ENCODE measurements around the gene LEAP2. TPM values are rescaled to one million over a fixed set of nuclear protein-coding genes. Genes with fewer than 3 reads are reported as not detected.

LEAP2 gene
- total RNA-seq, 1 donor from 2014 or later = 0.21 TPM

DNA sequence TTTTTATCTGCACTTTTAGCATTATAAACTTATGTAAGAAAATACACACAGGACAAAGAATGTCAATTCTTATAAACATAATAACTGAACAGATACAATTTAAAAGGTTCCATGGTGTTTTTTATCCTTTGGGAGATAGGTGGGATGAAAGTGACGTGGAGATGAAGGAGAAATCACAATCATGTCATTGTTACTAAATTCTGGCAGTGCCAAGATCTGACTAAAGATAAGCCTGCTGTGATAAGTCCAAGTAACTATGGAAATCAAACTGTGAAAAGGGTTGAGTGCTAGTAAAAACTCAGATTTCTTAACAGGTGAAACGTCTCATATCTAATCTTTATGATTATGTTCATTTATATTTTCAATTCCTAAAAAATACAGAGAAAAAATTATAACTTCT is 11.1 kb downstream of the LEAP2 start:
- TF ChIP-seq, protein P1, sequence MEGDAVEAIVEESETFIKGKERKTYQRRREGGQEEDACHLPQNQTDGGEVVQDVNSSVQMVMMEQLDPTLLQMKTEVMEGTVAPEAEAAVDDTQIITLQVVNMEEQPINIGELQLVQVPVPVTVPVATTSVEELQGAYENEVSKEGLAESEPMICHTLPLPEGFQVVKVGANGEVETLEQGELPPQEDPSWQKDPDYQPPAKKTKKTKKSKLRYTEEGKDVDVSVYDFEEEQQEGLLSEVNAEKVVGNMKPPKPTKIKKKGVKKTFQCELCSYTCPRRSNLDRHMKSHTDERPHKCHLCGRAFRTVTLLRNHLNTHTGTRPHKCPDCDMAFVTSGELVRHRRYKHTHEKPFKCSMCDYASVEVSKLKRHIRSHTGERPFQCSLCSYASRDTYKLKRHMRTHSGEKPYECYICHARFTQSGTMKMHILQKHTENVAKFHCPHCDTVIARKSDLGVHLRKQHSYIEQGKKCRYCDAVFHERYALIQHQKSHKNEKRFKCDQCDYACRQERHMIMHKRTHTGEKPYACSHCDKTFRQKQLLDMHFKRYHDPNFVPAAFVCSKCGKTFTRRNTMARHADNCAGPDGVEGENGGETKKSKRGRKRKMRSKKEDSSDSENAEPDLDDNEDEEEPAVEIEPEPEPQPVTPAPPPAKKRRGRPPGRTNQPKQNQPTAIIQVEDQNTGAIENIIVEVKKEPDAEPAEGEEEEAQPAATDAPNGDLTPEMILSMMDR (IDR thresholded peaks at IDR 0.05) = no peak
- peaks cover 84 to 86% of the 10 kb centered on the region in 2 donors for H3K36me3 ChIP-seq
- H3K27ac ChIP-seq = no peak overlapping the region
- intact Hi-C loops (cut with DNase I) = loop anchor here (5.0 kb wide), 1 partner anchor 52 kb away; the partner anchor contains the start of gene SHROOM1
- no peaks in the 10 kb centered on the region for H3K9me3 ChIP-seq
- no peak for DNase-seq (ENCODE audit: low spot score in 2 of 2)
- H3K27me3 ChIP-seq = no peaks in the 10 kb centered on the region
- no peak overlapping the region for H3K4me3 ChIP-seq
- no peaks in the 10 kb centered on the region for H3K4me1 ChIP-seq

DNA sequence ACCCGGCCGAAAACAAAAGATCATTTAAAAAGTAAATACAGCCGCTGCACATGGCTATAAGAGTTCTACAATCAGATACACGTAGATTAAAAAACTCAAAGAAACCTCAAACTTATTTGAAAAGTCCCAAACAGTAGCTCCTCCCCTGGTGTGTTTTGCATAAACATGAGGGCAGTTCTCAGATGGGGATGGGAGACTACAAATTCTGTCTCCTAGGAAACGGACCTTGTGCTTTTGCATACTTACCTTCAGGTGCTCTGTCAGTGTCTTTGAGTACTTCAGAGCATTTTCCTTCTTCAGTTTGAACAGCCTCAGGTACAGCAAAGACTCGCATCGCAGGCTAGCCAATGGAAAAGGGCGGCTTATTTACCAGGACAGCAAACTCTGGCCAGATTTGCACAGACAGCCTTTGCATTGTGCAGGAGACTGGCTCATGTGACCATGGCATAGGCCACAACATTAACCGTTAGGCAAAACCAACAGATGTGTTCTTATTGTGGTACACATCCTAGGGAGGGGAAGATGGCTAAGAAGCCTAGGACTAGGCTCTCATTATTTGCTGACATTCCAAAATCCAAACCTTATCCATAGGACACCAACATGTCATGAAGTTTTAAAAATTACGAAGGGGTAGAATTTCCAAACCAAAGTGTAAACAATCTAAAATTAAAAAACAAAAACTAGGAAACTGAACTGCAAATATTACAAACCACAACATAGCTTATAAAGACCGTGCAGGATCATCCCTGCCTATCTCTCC is 12.8 kb downstream of the LEAP2 start:
- no peak overlapping the region for H3K27ac ChIP-seq
- DNase-seq (ENCODE audit: low spot score in 2 of 2) = no peak
- no peaks in the 10 kb centered on the region for H3K4me1 ChIP-seq
- TF ChIP-seq, protein P1 (IDR thresholded peaks at IDR 0.05) = no peak
- H3K4me3 ChIP-seq = no peak overlapping the region
- no peaks in the 10 kb centered on the region for H3K9me3 ChIP-seq
- intact Hi-C loops (cut with DNase I) = no loop called here
- H3K27me3 ChIP-seq = no peaks in the 10 kb centered on the region
- H3K36me3 ChIP-seq = peaks cover 81 to 83% of the 10 kb centered on the region in 2 donors

DNA sequence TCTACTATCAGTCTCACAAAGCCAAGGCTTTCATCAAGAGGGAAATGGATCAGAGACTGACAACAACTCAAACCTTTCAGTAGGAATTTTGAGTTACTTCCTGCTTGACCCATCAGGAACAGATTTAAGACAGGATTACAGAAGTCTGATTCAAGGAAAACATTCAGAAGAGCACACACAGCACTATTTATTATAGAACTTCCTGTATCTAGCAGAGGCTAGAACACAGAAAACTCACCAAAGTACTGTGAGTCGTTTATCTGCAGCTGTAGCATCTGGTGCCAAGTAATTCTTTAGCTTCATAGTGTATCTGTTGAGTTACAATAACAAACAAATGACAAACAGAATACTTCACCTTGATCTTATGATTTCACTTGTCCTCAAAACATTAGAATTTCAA is 13.8 kb downstream of the LEAP2 start:
- TF ChIP-seq, protein P1 (IDR thresholded peaks at IDR 0.05) = no peak
- no peaks in the 10 kb centered on the region for H3K27me3 ChIP-seq
- H3K4me3 ChIP-seq = no peak overlapping the region
- intact Hi-C loops (cut with DNase I) = no loop called here
- H3K27ac ChIP-seq = no peak overlapping the region
- H3K4me1 ChIP-seq = no peaks in the 10 kb centered on the region
- no peak for DNase-seq (ENCODE audit: low spot score in 2 of 2)
- H3K36me3 ChIP-seq = peaks cover 81 to 83% of the 10 kb centered on the region in 2 donors
- no peaks in the 10 kb centered on the region for H3K9me3 ChIP-seq

DNA sequence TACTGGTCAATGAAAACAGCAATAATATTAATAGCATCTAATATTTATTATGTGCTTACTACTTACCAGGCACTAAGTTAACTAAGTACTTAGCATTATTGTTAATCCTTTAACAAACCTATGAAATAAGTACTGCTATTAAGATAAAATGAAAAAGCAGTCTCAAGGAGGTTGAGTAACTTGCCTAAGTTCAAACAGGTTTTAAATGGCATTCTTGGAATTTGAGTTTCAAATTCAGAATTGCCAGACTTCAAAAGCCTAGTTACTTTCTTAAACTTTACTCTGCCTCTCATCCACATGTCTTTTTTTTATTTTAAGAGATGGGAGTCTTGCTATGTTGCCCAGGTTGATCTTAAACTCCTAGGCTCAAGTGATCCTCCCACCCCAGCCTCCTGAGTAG is 16.0 kb downstream of the LEAP2 start:
- TF ChIP-seq, protein P1 (IDR thresholded peaks at IDR 0.05) = no peak
- H3K36me3 ChIP-seq = peaks cover 76 to 93% of the 10 kb centered on the region in 2 donors
- intact Hi-C loops (cut with DNase I) = no loop called here
- no peak for DNase-seq (ENCODE audit: low spot score in 2 of 2)
- H3K27ac ChIP-seq = no peak overlapping the region
- H3K4me1 ChIP-seq = peaks cover 0 to under 1% of the 10 kb centered on the region in 2 donors
- no peaks in the 10 kb centered on the region for H3K9me3 ChIP-seq
- H3K27me3 ChIP-seq = no peaks in the 10 kb centered on the region
- no peak overlapping the region for H3K4me3 ChIP-seq

DNA sequence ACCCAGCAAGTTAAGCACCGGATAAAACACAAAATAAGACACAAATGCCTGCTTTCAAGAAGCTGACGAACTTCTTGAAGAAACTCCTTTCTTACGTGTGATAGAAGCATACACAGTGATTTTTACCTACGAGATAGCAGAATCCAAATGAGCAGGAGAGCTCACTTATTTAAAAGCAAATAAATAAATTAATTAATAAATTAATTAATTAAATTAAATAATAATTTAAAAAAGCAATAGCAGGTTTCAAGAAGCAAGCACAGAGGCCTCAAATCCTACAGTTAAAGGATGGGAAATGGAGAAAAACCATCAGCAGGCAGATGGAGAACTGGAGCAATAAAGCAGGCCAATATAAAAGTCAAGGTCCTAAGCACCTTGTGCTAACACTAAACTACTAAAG is 17.3 kb downstream of the LEAP2 start:
- no peak for DNase-seq (ENCODE audit: low spot score in 2 of 2)
- H3K27me3 ChIP-seq = no peaks in the 10 kb centered on the region
- no peaks in the 10 kb centered on the region for H3K9me3 ChIP-seq
- no peak overlapping the region for H3K4me3 ChIP-seq
- TF ChIP-seq, protein P1 (IDR thresholded peaks at IDR 0.05) = no peak
- H3K4me1 ChIP-seq = peaks cover 0 to 4% of the 10 kb centered on the region in 2 donors
- H3K27ac ChIP-seq = no peak overlapping the region
- peaks cover 78 to 96% of the 10 kb centered on the region in 2 donors for H3K36me3 ChIP-seq
- intact Hi-C loops (cut with DNase I) = no loop called here
